Esophagus muscularis mucosa (tissue), 3 donors: ENCODE measurements around the gene HOXB5.

Experiments used
- CTCF ChIP-seq, 3 experiments: fragments of 200-600 bp in 2 of 3; fragments of 450-650 bp in 1 of 3; sonication (generic) in 2 of 3; IDR thresholded peaks; one replicate each; pipeline ENCODE4 v1.5.1; 2017 to 2019; ENCODE audit warnings: antibody characterized with exemption in 3 of 3, mild to moderate bottlenecking in 2 of 3, moderate library complexity in 1 of 3
- POLR2A ChIP-seq: fragments of 450-650 bp; IDR thresholded peaks from one replicate; pipeline ENCODE4 v1.6.1; 2017; ENCODE audit warnings: antibody characterized with exemption, moderate library complexity, mild to moderate bottlenecking, low read depth

- no peak for TF ChIP-seq CTCF (IDR thresholded peaks at IDR 0.05)
- no peak for TF ChIP-seq POLR2A
Measured at GRCh38 chr17:48639982-48640857, 46.6 kb upstream of the HOXB5 start.
